WTC11 (cell line): ENCODE results near the gene RADIL. TPM values are rescaled to one million over a fixed set of nuclear protein-coding genes. Genes with fewer than 3 reads are reported as not detected.

Experiments used
- ATAC-seq: fragments of 200-7000 bp; cut with Tn5 transposase; 2 replicates; pipeline ENCODE4 v1.10.0; 2021; ENCODE audit warnings: mild to moderate bottlenecking, moderate library complexity
- CTCF ChIA-PET: fragments of 300-600 bp; sonication (Branson Sonifier 250); formaldehyde crosslinking; loops from one replicate; lab custom pipeline; 2021; ENCODE audit warnings: antibody characterized with exemption; lab: Charles Lee
- POLR2A ChIA-PET: fragments of 350-600 bp; sonication (Branson Sonifier 250); formaldehyde crosslinking; loops from one replicate; lab custom pipeline; 2021; ENCODE audit warnings: antibody characterized with exemption; lab: Charles Lee
- DNase-seq: peaks from one replicate; pipeline ENCODE4 v3.0.0; 2021; ENCODE audit warnings: low spot score
- H3K27ac Mint-ChIP-seq: 2 replicates; pipeline ENCODE4 v1.8.0; 2021; ENCODE audit warnings: mixed read lengths
- H3K27me3 Mint-ChIP-seq: 2 replicates; pipeline ENCODE4 v1.8.0; 2021; ENCODE audit warnings: low read depth, mild to moderate bottlenecking, moderate library complexity, mixed read lengths
- H3K36me3 Mint-ChIP-seq: 2 replicates; pipeline ENCODE4 v1.8.0; 2021; ENCODE audit warnings: mixed read lengths
- H3K4me1 Mint-ChIP-seq: 2 replicates; pipeline ENCODE4 v1.8.0; 2022; ENCODE audit warnings: mixed read lengths
- H3K4me3 Mint-ChIP-seq: 2 replicates; pipeline ENCODE4 v1.8.0; 2021; ENCODE audit warnings: mild to moderate bottlenecking, moderate library complexity, mixed read lengths
- H3K9me3 Mint-ChIP-seq: 2 replicates; pipeline ENCODE4 v1.8.0; 2021; ENCODE audit warnings: mixed read lengths
- ATF3 ChIP-seq: sonication (generic); formaldehyde crosslinking; conservative IDR thresholded peaks from 2 replicates; pipeline ENCODE4 v1.8.1; 2022; ENCODE audit warnings: mild to moderate bottlenecking, missing genetic modification reagents
- ATF6 ChIP-seq: sonication (generic); formaldehyde crosslinking; IDR thresholded peaks from 2 replicates; pipeline ENCODE4 v1.8.1; 2023; ENCODE audit warnings: mild to moderate bottlenecking, missing genetic modification reagents
- CTCF ChIP-seq: fragments of 200-600 bp; IDR thresholded peaks from 2 replicates; pipeline ENCODE4 v1.8.0; 2022; ENCODE audit warnings: antibody characterized with exemption
- E2F5 ChIP-seq: sonication (generic); formaldehyde crosslinking; IDR thresholded peaks from 2 replicates; pipeline ENCODE4 v1.8.1; 2022; ENCODE audit warnings: mild to moderate bottlenecking, moderate library complexity, missing genetic modification reagents
- ELF4 ChIP-seq: sonication (generic); formaldehyde crosslinking; IDR thresholded peaks from 2 replicates; pipeline ENCODE4 v1.8.1; 2022; ENCODE audit warnings: low read depth, mild to moderate bottlenecking, moderate library complexity, missing genetic modification reagents
- FOXP1 ChIP-seq: sonication (generic); formaldehyde crosslinking; IDR thresholded peaks from 2 replicates; pipeline ENCODE4 v1.8.0; 2022; ENCODE audit warnings: missing genetic modification reagents, mild to moderate bottlenecking, moderate library complexity, borderline replicate concordance
- GRHL2 ChIP-seq: fragments of 250-450 bp; sonication (Bioruptor Pico); IDR thresholded peaks from 2 replicates; pipeline ENCODE4 v1.8.0; 2022; ENCODE audit warnings: mild to moderate bottlenecking, moderate library complexity; ENCODE audit not compliant: insufficient replicate concordance, severe bottlenecking
- HMGXB4 ChIP-seq: sonication (generic); formaldehyde crosslinking; IDR thresholded peaks from 2 replicates; pipeline ENCODE4 v1.8.1; 2023; ENCODE audit warnings: mild to moderate bottlenecking, moderate library complexity, missing genetic modification reagents
- JAZF1 ChIP-seq: fragments of 250-450 bp; sonication (Bioruptor Pico); IDR thresholded peaks from 2 replicates; pipeline ENCODE4 v1.9.0; 2021; ENCODE audit warnings: moderate library complexity, mild to moderate bottlenecking, inconsistent platforms
- JUN ChIP-seq: sonication (generic); formaldehyde crosslinking; IDR thresholded peaks from 2 replicates; pipeline ENCODE4 v1.8.0; 2023; ENCODE audit warnings: mild to moderate bottlenecking, missing genetic modification reagents
- NR1H2 ChIP-seq: sonication (generic); formaldehyde crosslinking; IDR thresholded peaks from 2 replicates; pipeline ENCODE4 v1.9.0; 2021; ENCODE audit warnings: mild to moderate bottlenecking, moderate library complexity, missing genetic modification reagents
- OVOL2 ChIP-seq: fragments of 250-450 bp; sonication (Bioruptor Pico); IDR thresholded peaks from 2 replicates; pipeline ENCODE4 v1.9.0; 2021; ENCODE audit warnings: mild to moderate bottlenecking, borderline replicate concordance
- RELA ChIP-seq: sonication (generic); formaldehyde crosslinking; IDR thresholded peaks from 2 replicates; pipeline ENCODE4 v1.8.1; 2022; ENCODE audit warnings: missing genetic modification reagents, mild to moderate bottlenecking, borderline replicate concordance
- SOX15 ChIP-seq: fragments of 250-450 bp; sonication (Bioruptor Pico); IDR thresholded peaks from 2 replicates; pipeline ENCODE4 v1.9.0; 2021; ENCODE audit warnings: mild to moderate bottlenecking
- TCF7 ChIP-seq: sonication (generic); formaldehyde crosslinking; IDR thresholded peaks from 2 replicates; pipeline ENCODE4 v1.8.0; 2022; ENCODE audit warnings: mild to moderate bottlenecking, low read depth, missing genetic modification reagents, moderate library complexity
- TEAD1 ChIP-seq: sonication (generic); formaldehyde crosslinking; IDR thresholded peaks from 2 replicates; pipeline ENCODE4 v1.8.0; 2022; ENCODE audit warnings: mild to moderate bottlenecking, missing genetic modification reagents
- ZNF396 ChIP-seq: fragments of 250-450 bp; sonication (Bioruptor Pico); IDR thresholded peaks from 2 replicates; pipeline ENCODE4 v1.8.0; 2021; ENCODE audit warnings: mild to moderate bottlenecking, moderate library complexity, borderline replicate concordance
- ZNF423 ChIP-seq: fragments of 250-450 bp; sonication (Bioruptor Pico); IDR thresholded peaks from 2 replicates; pipeline ENCODE4 v2.1.2; 2022; ENCODE audit warnings: mild to moderate bottlenecking, moderate library complexity
- ZNF425 ChIP-seq: fragments of 250-450 bp; sonication (Bioruptor Pico); conservative IDR thresholded peaks from 2 replicates; pipeline ENCODE4 v1.9.0; 2021; ENCODE audit warnings: mild to moderate bottlenecking
- total RNA-seq: library from RNA; stranded (reverse); gene quantifications from 3 replicates; pipeline ENCODE4 v1.2.3, GENCODE V29; 2021

Gene RADIL
- total RNA-seq, 1 experiment from 2014 or later = 11.1 TPM

GRCh38 chr7:4854916-4855315 is 28.6 kb downstream of the RADIL start (continued):
- no peak for TF ChIP-seq ELF4
- no peak for TF ChIP-seq TCF7
- TF ChIP-seq ZNF423 (CRISPR knock-in tag) = no peak
- TF ChIP-seq OVOL2 = no peak
- no peak for TF ChIP-seq CTCF
- TF ChIP-seq RELA (CRISPR knock-in tag) = no peak
- TF ChIP-seq ATF6 (CRISPR knock-in tag) = no peak
- TF ChIP-seq ZNF425 (CRISPR knock-in tag) = no peak
- no peak for TF ChIP-seq GRHL2
- no peak for TF ChIP-seq SOX15
- no peak for TF ChIP-seq HMGXB4 (CRISPR knock-in tag)
- TF ChIP-seq NR1H2 (CRISPR knock-in tag) = no peak
- no peak for TF ChIP-seq E2F5 (CRISPR knock-in tag)
- no peak for TF ChIP-seq ZNF396 (CRISPR knock-in tag)
- TF ChIP-seq, all 79 proteins: peak for 0

- DNase-seq (no peak), ATAC-seq (no peak)
- Mint-ChIP-seq H3K4me3 (no peak overlapping the region), H3K36me3 (peaks cover 4% of the 10 kb centered on the region; the same call in 1 of the 2 replicates), H3K27me3 (no peaks in the 10 kb centered on the region), H3K27ac (no peak overlapping the region), H3K4me1 (peaks cover 3% of the 10 kb centered on the region; the same call in 1 of the 2 replicates), H3K9me3 (peaks cover 9% of the 10 kb centered on the region)
- ChIA-PET CTCF (no interaction called here), POLR2A (no interaction called here)
- TF ChIP-seq NR1H2 (CRISPR knock-in tag) = no peak
- no peak for TF ChIP-seq E2F5 (CRISPR knock-in tag)
- TF ChIP-seq JUN (CRISPR knock-in tag) = no peak
- no peak for TF ChIP-seq JAZF1
- no peak for TF ChIP-seq FOXP1
- TF ChIP-seq TEAD1 (CRISPR knock-in tag) = no peak
- TF ChIP-seq ATF3 (CRISPR knock-in tag) = no peak
These were observed 31.8 kb downstream of the RADIL start for GRCh38 chr7:4851459-4852422.
